ENCODE results near the gene RBMS3.

Gene RBMS3

DNA sequence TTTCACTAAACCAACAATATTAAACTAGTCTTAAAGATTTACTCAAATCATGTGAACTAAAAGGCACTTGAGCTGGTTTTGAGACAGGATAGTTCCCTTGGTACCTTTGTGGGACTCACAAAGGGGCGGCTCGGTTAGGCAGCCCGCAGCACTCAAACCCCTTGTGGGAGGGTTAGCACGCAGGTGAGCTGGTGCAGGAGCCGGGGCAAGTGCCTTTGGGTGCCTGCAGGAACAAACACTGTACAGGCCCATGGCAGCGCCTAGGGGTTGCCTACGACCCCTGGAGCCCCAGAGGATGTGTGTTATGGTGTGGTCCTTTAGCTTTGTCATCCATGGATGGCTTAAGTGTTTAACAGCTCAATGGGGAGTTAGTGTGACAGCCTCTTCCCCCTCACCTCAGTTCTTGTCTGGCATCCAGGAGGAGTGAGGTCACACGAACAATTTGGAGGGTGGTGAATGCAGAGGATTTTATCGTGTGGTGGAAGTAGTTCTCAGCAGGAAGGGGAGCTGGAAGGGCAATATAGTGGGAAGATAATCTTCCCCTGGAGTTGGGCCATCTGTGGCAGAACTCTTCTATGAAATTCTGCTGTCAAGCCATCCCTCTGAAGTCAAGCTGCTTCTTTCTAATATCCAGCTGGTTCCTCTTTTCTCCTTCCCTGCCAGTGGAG lies 470.9 kb downstream of the RBMS3 start:
- ChIA-PET POLR2A (no interaction called here), CTCF (interaction anchor here (1.8 kb wide), 1 partner anchor 14 kb away, joined by 4 read pairs; no protein-coding TSS in a partner anchor)
- TF ChIP-seq, protein P1, sequence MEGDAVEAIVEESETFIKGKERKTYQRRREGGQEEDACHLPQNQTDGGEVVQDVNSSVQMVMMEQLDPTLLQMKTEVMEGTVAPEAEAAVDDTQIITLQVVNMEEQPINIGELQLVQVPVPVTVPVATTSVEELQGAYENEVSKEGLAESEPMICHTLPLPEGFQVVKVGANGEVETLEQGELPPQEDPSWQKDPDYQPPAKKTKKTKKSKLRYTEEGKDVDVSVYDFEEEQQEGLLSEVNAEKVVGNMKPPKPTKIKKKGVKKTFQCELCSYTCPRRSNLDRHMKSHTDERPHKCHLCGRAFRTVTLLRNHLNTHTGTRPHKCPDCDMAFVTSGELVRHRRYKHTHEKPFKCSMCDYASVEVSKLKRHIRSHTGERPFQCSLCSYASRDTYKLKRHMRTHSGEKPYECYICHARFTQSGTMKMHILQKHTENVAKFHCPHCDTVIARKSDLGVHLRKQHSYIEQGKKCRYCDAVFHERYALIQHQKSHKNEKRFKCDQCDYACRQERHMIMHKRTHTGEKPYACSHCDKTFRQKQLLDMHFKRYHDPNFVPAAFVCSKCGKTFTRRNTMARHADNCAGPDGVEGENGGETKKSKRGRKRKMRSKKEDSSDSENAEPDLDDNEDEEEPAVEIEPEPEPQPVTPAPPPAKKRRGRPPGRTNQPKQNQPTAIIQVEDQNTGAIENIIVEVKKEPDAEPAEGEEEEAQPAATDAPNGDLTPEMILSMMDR (IDR thresholded peaks at IDR 0.05; ENCODE audit: control extremely low read depth, extremely low read depth, low read depth, missing control alignments) = no peak
- no peak for DNase-seq (ENCODE audit: extremely low spot score)

DNA sequence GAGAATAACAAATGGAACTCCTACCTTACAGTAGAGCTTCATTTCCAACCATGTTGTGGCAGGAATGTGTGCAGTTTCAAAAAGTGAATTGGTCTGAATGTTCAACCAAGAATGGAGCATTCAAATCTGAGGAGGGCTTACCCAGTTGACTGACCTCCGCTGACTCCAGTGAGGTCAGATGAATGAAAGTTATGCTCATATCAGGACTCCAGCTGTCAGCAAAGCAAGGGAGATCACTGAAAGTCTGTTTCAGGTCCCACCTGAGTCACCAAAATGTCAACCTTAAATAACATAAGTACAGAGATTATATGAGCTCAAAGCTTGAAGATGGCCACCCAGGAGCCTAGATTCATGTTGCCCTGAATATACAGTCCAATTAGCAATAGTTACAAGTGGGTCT lies 473.5 kb downstream of the RBMS3 start:
- POLR2A ChIA-PET = no interaction called here
- CTCF ChIA-PET = interaction anchor here (1.2 to 1.7 kb wide), 2 partner anchors 14 to 40 kb away, joined by 3 to 4 read pairs; no protein-coding TSS in a partner anchor
- TF ChIP-seq, protein P1 (IDR thresholded peaks at IDR 0.05; ENCODE audit: control extremely low read depth, extremely low read depth, low read depth, missing control alignments) = no peak
- no peak for DNase-seq (ENCODE audit: extremely low spot score)

DNA sequence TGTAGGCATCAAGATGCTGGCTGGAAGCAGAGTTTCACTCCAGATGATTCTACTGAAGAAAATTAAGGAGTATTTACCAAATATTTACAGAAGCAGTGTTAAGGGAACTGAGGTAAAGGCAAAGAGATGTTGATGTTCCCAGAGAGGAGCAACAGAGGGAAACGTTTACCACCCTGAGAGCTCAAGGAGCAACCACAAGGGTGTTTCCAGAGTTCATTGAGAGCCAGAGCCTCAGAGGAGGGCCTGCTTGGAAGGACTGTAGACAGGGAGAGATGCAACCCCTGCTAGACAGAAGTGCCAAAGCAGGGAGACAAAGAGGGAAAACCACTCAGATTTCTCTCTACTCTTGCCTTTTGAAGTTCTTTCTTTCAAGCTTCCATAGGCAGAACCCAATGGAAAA lies 474.5 kb downstream of the RBMS3 start:
- TF ChIP-seq, protein P1 (IDR thresholded peaks at IDR 0.05; ENCODE audit: control extremely low read depth, extremely low read depth, low read depth, missing control alignments) = no peak
- POLR2A ChIA-PET = no interaction called here
- CTCF ChIA-PET = interaction anchor here (1.7 kb wide), 1 partner anchor 15 kb away, joined by 4 read pairs; no protein-coding TSS in a partner anchor
- DNase-seq (ENCODE audit: extremely low spot score) = no peak

DNA sequence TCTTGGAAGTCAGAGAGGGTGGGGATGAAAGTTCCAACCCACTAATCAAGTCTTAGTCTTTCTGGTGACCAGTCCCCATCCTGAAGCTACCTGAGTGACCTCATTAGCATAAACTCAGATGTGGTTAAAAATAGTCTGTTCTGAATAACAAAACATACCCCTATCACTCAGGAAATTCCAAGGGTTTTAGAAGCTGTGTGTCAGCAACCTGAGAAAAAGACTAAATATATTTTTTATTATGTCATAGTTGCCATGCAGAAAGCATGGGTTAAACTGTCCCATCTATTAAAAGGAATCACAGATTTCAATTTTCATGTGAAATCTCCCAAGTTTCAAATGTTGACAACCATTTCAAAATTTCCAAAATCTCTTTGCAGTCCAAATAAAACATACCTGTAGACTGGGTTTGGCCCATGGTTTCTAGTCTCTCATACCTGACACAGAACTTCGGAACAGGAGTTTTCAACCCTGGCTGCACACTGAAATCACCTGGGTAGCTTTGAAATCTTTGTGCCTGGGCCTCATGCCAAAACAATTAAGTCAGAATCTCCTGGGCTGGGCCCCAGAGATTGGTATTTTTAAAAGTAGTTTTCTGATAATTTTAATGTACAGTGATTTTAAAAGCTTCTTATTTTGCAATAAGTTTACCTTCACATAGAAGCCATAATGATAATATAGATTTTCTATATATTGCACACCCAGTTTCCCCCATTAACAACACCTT lies 476.3 kb downstream of the RBMS3 start:
- ChIA-PET CTCF (no interaction called here), POLR2A (no interaction called here)
- DNase-seq (ENCODE audit: extremely low spot score) = no peak
- TF ChIP-seq, protein P1 (IDR thresholded peaks at IDR 0.05; ENCODE audit: control extremely low read depth, extremely low read depth, low read depth, missing control alignments) = no peak

DNA sequence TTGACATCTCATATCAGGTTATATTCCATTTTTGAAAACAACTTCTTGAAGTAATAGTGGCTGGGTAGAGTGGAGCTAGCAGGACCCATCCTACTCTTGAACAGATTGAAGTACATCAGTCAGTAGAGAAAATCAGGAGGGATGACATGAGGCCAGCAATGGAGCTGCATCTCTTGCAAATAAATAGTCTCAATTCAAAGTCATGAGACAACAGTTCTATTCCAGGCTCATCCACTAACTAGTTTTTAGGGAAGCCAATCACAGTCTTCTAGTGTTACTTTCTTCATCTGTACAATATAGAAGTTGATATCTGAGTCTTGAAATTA lies 477.2 kb downstream of the RBMS3 start:
- ChIA-PET POLR2A (no interaction called here), CTCF (no interaction called here)
- no peak for DNase-seq (ENCODE audit: extremely low spot score)
- TF ChIP-seq, protein P1 (IDR thresholded peaks at IDR 0.05; ENCODE audit: control extremely low read depth, extremely low read depth, low read depth, missing control alignments) = no peak

DNA sequence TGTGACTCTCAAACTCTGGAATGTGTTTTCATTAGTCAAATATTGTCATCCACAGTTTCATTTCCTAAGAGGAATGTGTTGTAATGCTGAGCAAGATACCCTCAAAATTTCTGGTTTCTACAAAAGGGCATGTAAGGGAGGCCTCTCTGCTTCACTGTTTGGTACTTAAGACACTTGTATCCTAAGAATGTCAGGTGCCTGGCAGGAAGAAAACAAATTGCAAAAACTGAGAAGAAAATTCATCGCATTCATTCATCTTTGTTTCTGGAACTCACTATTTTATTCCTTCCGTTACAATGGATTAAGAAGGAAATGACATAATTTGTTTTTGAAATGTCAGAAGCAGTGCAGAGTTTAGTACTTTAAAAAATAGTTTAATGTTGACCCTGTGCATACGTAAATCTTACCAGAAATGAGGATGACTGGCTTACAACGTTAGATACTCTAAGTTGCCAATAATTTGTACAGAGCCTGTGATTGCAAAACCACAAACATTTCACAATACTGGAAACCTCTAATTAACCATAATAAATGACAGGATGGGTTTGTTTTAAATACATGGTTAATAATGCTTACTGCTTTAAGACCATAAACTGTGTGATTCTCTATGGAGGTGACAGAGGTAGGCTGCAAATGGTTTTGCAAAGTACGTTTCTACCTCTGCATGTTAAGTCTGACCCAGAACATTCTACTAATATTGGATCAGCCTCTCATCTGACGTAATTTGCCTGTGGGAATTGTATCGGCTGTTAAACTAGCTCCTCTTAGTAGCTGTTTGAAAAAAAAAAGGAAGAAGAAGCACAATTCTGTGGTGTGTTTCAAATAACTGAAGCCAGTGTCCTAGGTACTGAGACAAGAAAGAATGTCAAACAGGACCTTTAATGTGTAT lies 477.8 kb downstream of the RBMS3 start:
- ChIA-PET CTCF (no interaction called here), POLR2A (no interaction called here)
- DNase-seq (ENCODE audit: extremely low spot score) = no peak
- TF ChIP-seq, protein P1 (IDR thresholded peaks at IDR 0.05; ENCODE audit: control extremely low read depth, extremely low read depth, low read depth, missing control alignments) = no peak

Measured in GM10248 (cell line).